C4-2B (cell line): Measurements from ENCODE around the gene MMP27.

ENCODE experiments used
- ZFX ChIP-seq: fragments of 450-650 bp; IDR thresholded peaks from 2 replicates; pipeline ENCODE4 v1.6.1; 2017
- TF ChIP-seq, protein P1 (sequence below): fragments of 450-650 bp; conservative IDR thresholded peaks from 2 replicates; pipeline ENCODE4 v1.5.1; 2017; ENCODE audit warnings: mild to moderate bottlenecking

- TF ChIP-seq, protein P1, sequence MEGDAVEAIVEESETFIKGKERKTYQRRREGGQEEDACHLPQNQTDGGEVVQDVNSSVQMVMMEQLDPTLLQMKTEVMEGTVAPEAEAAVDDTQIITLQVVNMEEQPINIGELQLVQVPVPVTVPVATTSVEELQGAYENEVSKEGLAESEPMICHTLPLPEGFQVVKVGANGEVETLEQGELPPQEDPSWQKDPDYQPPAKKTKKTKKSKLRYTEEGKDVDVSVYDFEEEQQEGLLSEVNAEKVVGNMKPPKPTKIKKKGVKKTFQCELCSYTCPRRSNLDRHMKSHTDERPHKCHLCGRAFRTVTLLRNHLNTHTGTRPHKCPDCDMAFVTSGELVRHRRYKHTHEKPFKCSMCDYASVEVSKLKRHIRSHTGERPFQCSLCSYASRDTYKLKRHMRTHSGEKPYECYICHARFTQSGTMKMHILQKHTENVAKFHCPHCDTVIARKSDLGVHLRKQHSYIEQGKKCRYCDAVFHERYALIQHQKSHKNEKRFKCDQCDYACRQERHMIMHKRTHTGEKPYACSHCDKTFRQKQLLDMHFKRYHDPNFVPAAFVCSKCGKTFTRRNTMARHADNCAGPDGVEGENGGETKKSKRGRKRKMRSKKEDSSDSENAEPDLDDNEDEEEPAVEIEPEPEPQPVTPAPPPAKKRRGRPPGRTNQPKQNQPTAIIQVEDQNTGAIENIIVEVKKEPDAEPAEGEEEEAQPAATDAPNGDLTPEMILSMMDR: no peak
- TF ChIP-seq ZFX: no peak
Observed at GRCh38 chr11:102751673-102752072, 46.1 kb upstream of the MMP27 start.
